Astrocyte (in vitro differentiated cells and primary cell): Measurements from ENCODE around the gene TCEA2. TPM values are rescaled to one million over a fixed set of nuclear protein-coding genes. Genes with fewer than 3 reads are reported as not detected.

Experiments
- DNase-seq: peaks from one replicate; pipeline ENCODE4 v3.0.0-alpha.2; 2010; ENCODE audit warnings: low read depth
- FAIRE-seq: peaks from 2 replicates; lab custom pipeline; 2011; peaks lifted over from hg19 to GRCh38; lab: Jason Lieb, UNC
- H2AFZ ChIP-seq: 2 replicates; pipeline ENCODE4 v1.6.0; 2012; ENCODE audit warnings: low read depth, low read length, inconsistent platforms
- H3K27ac ChIP-seq: 2 replicates; pipeline ENCODE4 v1.5.1; 2011; ENCODE audit warnings: low read depth, low read length, inconsistent platforms
- H3K27me3 ChIP-seq: 2 replicates; pipeline ENCODE4 v1.6.0; 2011; ENCODE audit warnings: low read length, inconsistent platforms; ENCODE audit not compliant: insufficient read depth
- H3K36me3 ChIP-seq: 2 replicates; pipeline ENCODE4 v1.5.1; 2011; ENCODE audit warnings: low read length, inconsistent platforms; ENCODE audit not compliant: insufficient read depth
- H3K4me1 ChIP-seq: 2 replicates; pipeline ENCODE4 v1.5.1; 2011; ENCODE audit warnings: low read length, inconsistent platforms; ENCODE audit not compliant: insufficient read depth
- H3K4me2 ChIP-seq: 2 replicates; pipeline ENCODE4 v1.6.0; 2012; ENCODE audit warnings: low read length, inconsistent platforms
- H3K4me3 ChIP-seq: 2 replicates; pipeline ENCODE4 v1.5.1; 2011; ENCODE audit warnings: low read depth, mild to moderate bottlenecking, low read length, inconsistent platforms; ENCODE audit not compliant: insufficient read depth
- H3K79me2 ChIP-seq: 2 replicates; pipeline ENCODE4 v1.6.0; 2012; ENCODE audit warnings: mild to moderate bottlenecking, low read length, inconsistent platforms; ENCODE audit not compliant: insufficient read depth
- H3K9ac ChIP-seq: 2 replicates; pipeline ENCODE4 v1.6.0; 2012; ENCODE audit warnings: mild to moderate bottlenecking, low read length, inconsistent platforms
- H3K9me3 ChIP-seq: 2 replicates; pipeline ENCODE4 v1.5.1; 2012; ENCODE audit warnings: low read depth, mild to moderate bottlenecking, low read length, inconsistent platforms; ENCODE audit not compliant: insufficient read depth
- H4K20me1 ChIP-seq: 2 replicates; pipeline ENCODE4 v1.6.0; 2012; ENCODE audit warnings: low read length, inconsistent platforms; ENCODE audit not compliant: insufficient read depth
- H3K27ac Mint-ChIP-seq: one replicate; pipeline ENCODE4 v1.8.0; 2021; ENCODE audit warnings: mild to moderate bottlenecking, mixed read lengths; ENCODE audit not compliant: unreplicated experiment
- H3K27me3 Mint-ChIP-seq: one replicate; pipeline ENCODE4 v1.8.0; 2021; ENCODE audit warnings: low read depth, mixed read lengths; ENCODE audit not compliant: unreplicated experiment
- H3K36me3 Mint-ChIP-seq: one replicate; pipeline ENCODE4 v1.8.0; 2021; ENCODE audit warnings: low read depth, mixed read lengths; ENCODE audit not compliant: unreplicated experiment
- H3K4me1 Mint-ChIP-seq: one replicate; pipeline ENCODE4 v1.8.0; 2021; ENCODE audit warnings: low read depth, mixed read lengths; ENCODE audit not compliant: unreplicated experiment
- H3K4me3 Mint-ChIP-seq: one replicate; pipeline ENCODE4 v1.8.0; 2021; ENCODE audit warnings: mild to moderate bottlenecking, moderate library complexity, mixed read lengths; ENCODE audit not compliant: unreplicated experiment
- H3K9me3 Mint-ChIP-seq: one replicate; pipeline ENCODE4 v1.8.0; 2021; ENCODE audit warnings: mild to moderate bottlenecking, mixed read lengths; ENCODE audit not compliant: unreplicated experiment
- CTCF ChIP-seq: IDR thresholded peaks from 2 replicates; pipeline ENCODE4 v1.5.1; 2011; ENCODE audit warnings: low read depth, mild to moderate bottlenecking, inconsistent platforms, low read length, moderate library complexity; ENCODE audit not compliant: insufficient read depth
- EZH2 ChIP-seq: IDR thresholded peaks from 2 replicates; pipeline ENCODE4 v1.6.1; 2012; ENCODE audit warnings: mild to moderate bottlenecking, low read length, inconsistent platforms; ENCODE audit not compliant: insufficient read depth
- total RNA-seq: library from RNA; stranded (reverse); gene quantifications from 2 replicates; pipeline ENCODE4 v1.2.1, GENCODE V29; 2021

The TCEA2 gene
- total RNA-seq, 1 donor from 2014 or later = 53.1 TPM

GRCh38 chr20:64069614-64070243 is 6.7 kb downstream of the TCEA2 start:
- H3K4me2 ChIP-seq = no peak overlapping the region
- peaks cover 22% of the 10 kb centered on the region for H4K20me1 ChIP-seq
- FAIRE-seq (no peak), DNase-seq (no peak)
- H3K27ac Mint-ChIP-seq = no peak overlapping the region
- no peak overlapping the region for H3K4me3 ChIP-seq
- H3K27me3 ChIP-seq = no peaks in the 10 kb centered on the region
- no peaks in the 10 kb centered on the region for H3K36me3 ChIP-seq
- no peak overlapping the region for H2AFZ ChIP-seq
- H3K27ac ChIP-seq = no peak overlapping the region
- TF ChIP-seq CTCF = peak; percentile 46
- no peak for TF ChIP-seq EZH2
- no peak overlapping the region for H3K9ac ChIP-seq
- peaks cover 4% of the 10 kb centered on the region for H3K36me3 Mint-ChIP-seq
- H3K4me1 ChIP-seq = peaks cover 11% of the 10 kb centered on the region
- H3K79me2 ChIP-seq = no peaks in the 10 kb centered on the region
- H3K4me1 Mint-ChIP-seq = peaks cover 8% of the 10 kb centered on the region
- no peaks in the 10 kb centered on the region for H3K9me3 Mint-ChIP-seq
- H3K4me3 Mint-ChIP-seq = no peak overlapping the region
- no peaks in the 10 kb centered on the region for H3K27me3 Mint-ChIP-seq
- H3K9me3 ChIP-seq = no peaks in the 10 kb centered on the region

GRCh38 chr20:64070244-64070993 is 7.4 kb downstream of the TCEA2 start:
- no peaks in the 10 kb centered on the region for H3K9me3 ChIP-seq
- Mint-ChIP-seq H3K4me3 (no peak overlapping the region), H3K27me3 (no peaks in the 10 kb centered on the region), H3K9me3 (no peaks in the 10 kb centered on the region), H3K36me3 (peaks cover 4% of the 10 kb centered on the region), H3K27ac (no peak overlapping the region), H3K4me1 (peaks cover 8% of the 10 kb centered on the region)
- H3K27me3 ChIP-seq = no peaks in the 10 kb centered on the region
- H3K4me1 ChIP-seq = peaks cover 11% of the 10 kb centered on the region
- no peaks in the 10 kb centered on the region for H3K36me3 ChIP-seq
- FAIRE-seq = no peak
- TF ChIP-seq CTCF (no peak), EZH2 (no peak)
- DNase-seq = no peak
- no peaks in the 10 kb centered on the region for H3K79me2 ChIP-seq
- H3K4me3 ChIP-seq = no peak overlapping the region
- no peak overlapping the region for H3K9ac ChIP-seq
- H3K4me2 ChIP-seq = no peak overlapping the region
- H2AFZ ChIP-seq = no peak overlapping the region
- peaks cover 17% of the 10 kb centered on the region for H4K20me1 ChIP-seq
- no peak overlapping the region for H3K27ac ChIP-seq
